Activated naive CD4-positive, alpha-beta T cell treated with anti-CD3 and anti-CD28 coated beads, Interleukin-2, amount 10 ng/mL, durations not matched to agents 7 days and 5 days (primary cell): ENCODE measurements around the gene VEGFA.

Experiments
- CTCF ChIA-PET: fragments of 350-600 bp; sonication (Branson Sonifier 250); formaldehyde crosslinking; loops from one replicate; lab custom pipeline; 2021; ENCODE audit warnings: antibody characterized with exemption; lab: Charles Lee
- DNase-seq: peaks from one replicate; pipeline ENCODE4 v3.0.0-alpha.2; 2020
- H3K27ac Mint-ChIP-seq: one replicate; pipeline ENCODE4 v1.8.0; 2021; ENCODE audit warnings: mild to moderate bottlenecking, moderate library complexity, mixed read lengths
- H3K27me3 Mint-ChIP-seq: one replicate; pipeline ENCODE4 v1.8.0; 2021; ENCODE audit warnings: mild to moderate bottlenecking, mixed read lengths
- H3K36me3 Mint-ChIP-seq: one replicate; pipeline ENCODE4 v1.8.0; 2021; ENCODE audit warnings: mixed read lengths
- H3K4me1 Mint-ChIP-seq: one replicate; pipeline ENCODE4 v1.8.0; 2021; ENCODE audit warnings: mixed read lengths
- H3K4me3 Mint-ChIP-seq: one replicate; pipeline ENCODE4 v1.8.0; 2021; ENCODE audit warnings: mild to moderate bottlenecking, moderate library complexity, mixed read lengths
- H3K9me3 Mint-ChIP-seq: one replicate; pipeline ENCODE4 v1.8.0; 2021; ENCODE audit warnings: mixed read lengths

The VEGFA gene

DNA sequence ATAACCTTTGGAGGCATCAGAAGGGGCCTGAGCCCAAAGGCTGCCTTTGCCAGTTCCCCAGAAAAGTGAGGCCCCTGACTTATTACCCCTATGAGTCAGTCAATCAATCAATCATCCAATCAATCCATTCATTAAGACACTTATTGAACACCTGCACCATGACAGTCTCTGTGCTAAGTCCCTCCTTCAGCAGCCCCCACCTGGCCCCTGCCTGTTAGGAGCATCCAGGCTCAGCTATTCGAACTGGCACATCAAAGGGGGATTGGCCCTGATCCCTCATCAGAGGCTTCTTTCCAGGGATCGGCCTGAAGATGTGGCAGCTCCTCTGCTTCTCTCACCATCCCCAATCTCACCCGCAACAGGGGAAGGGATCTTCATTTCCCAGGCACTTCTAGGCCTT is 27.7 kb upstream of the VEGFA start:
- CTCF ChIA-PET: interaction anchor here (1.5 kb wide), 1 partner anchor 17 kb away, joined by 4 read pairs; no protein-coding TSS in a partner anchor
- H3K9me3 Mint-ChIP-seq: no peaks in the 10 kb centered on the region
- no peak for DNase-seq
- no peak overlapping the region for H3K27ac Mint-ChIP-seq
- no peaks in the 10 kb centered on the region for H3K36me3 Mint-ChIP-seq
- H3K27me3 Mint-ChIP-seq: peaks cover 22% of the 10 kb centered on the region
- H3K4me3 Mint-ChIP-seq: no peak overlapping the region
- no peaks in the 10 kb centered on the region for H3K4me1 Mint-ChIP-seq

DNA sequence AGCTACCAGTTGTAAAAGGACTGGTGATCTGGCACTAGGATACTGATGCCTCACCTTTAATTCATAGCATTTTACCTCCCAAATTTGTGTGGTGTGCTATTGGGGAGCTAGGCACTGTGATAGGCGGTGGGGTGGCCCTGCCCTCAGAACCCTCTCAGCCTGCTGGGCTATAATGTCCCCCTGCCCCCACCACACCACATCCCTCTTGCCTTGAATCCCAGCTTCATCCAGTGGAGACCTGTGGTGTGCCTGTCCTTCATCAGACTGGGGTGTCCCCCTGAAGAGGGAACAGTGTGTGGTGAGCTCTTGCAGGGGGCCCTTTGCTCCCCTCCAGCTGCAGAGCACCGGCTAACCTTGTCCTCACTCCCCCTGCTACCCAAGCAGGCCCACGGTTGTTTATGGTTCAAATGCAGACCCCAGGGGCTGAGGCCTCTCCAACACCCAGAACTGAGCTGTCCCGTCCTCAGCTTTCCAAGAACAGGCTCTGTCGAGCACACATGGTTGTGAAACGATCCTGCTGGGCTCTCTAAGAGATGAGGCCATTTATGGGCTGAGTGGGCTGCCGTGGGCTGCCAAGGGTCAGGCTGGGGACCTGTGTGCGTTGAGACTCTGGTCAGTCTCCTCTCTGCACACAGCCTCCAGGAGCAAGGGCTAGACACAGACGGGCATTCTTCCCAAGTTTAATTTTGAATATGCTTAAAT is 26.9 kb upstream of the VEGFA start:
- CTCF ChIA-PET: interaction anchor here (1.2 to 1.5 kb wide), 2 partner anchors 16 to 75 kb away, joined by 4 read pairs; no protein-coding TSS in a partner anchor
- H3K27me3 Mint-ChIP-seq: peaks cover 30% of the 10 kb centered on the region
- H3K36me3 Mint-ChIP-seq: no peaks in the 10 kb centered on the region
- H3K9me3 Mint-ChIP-seq: no peaks in the 10 kb centered on the region
- H3K4me1 Mint-ChIP-seq: no peaks in the 10 kb centered on the region
- DNase-seq: no peak
- H3K27ac Mint-ChIP-seq: no peak overlapping the region
- no peak overlapping the region for H3K4me3 Mint-ChIP-seq

DNA sequence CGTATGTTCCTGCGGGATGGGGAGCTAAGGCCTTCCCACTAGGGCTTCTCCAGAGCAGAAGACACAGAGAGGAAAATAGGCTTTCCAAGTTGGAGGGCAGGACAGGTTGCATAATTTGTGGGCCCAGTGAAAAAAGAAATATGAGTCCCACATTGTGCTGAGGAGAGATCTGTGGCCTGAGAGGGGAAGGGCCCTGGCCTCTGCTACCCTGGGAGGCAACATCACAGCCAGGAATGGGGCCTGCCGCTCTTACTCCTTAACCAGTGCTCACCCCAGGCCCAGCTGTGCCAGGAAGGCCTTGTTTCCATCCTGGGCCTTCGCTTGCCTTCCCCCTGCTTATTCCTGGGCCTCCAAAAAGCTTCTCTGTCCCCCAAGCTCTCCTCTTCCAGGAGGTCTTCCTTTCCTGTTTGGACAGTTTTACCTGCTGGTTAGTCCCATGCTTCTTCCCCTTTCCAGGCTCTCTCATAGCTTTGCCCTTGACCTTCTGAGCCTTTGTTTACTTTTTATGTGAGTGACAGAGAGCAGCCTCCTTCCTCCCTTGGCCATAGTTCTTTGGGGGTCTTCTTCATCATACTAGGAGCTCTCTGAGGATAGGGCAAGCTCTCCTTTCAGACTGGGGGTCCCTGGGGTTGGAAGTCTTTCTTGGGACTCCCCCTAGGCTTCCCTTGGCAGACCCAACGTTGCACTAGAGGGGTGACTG is 26.2 kb upstream of the VEGFA start:
- DNase-seq: no peak
- no peak overlapping the region for H3K27ac Mint-ChIP-seq
- H3K4me1 Mint-ChIP-seq: no peaks in the 10 kb centered on the region
- H3K27me3 Mint-ChIP-seq: peaks cover 36% of the 10 kb centered on the region
- no peaks in the 10 kb centered on the region for H3K9me3 Mint-ChIP-seq
- H3K4me3 Mint-ChIP-seq: no peak overlapping the region
- no peaks in the 10 kb centered on the region for H3K36me3 Mint-ChIP-seq
- CTCF ChIA-PET: interaction anchor here (1.2 kb wide), 1 partner anchor 75 kb away, joined by 4 read pairs; no protein-coding TSS in a partner anchor

DNA sequence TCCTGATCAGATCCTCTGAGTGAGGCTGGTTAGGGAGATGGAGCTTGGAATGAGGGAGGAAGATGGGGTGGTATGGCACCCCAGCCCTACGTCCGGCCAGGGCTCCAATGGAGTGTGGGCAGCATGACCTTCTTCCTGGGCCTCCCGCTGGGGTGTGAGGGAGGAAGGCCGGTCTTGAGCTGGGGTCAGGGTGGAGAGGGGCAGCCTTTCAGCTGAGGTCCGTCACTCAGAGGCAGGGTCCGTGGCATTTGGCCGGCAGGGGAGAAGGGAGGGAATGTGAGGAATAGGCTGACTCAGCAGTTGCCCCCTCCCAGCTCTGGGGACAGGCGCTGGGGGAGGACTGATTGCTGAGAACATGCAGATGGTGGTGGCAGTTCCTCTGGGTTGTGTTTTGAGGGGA is 25.5 kb upstream of the VEGFA start:
- Mint-ChIP-seq H3K36me3 (no peaks in the 10 kb centered on the region), H3K4me3 (no peak overlapping the region), H3K27me3 (peaks cover 36% of the 10 kb centered on the region), H3K27ac (no peak overlapping the region), H3K9me3 (no peaks in the 10 kb centered on the region), H3K4me1 (no peaks in the 10 kb centered on the region)
- no peak for DNase-seq
- CTCF ChIA-PET: interaction anchor here (1.6 kb wide), 1 partner anchor 76 kb away, joined by 3 read pairs; no protein-coding TSS in a partner anchor

GRCh38 chr6:43744931-43745727 is 24.9 kb upstream of the VEGFA start:
- CTCF ChIA-PET: interaction anchor here (1.1 to 1.6 kb wide), 2 partner anchors 10 to 77 kb away, joined by 3 read pairs; no protein-coding TSS in a partner anchor
- Mint-ChIP-seq H3K4me1 (no peaks in the 10 kb centered on the region), H3K27ac (no peak overlapping the region), H3K27me3 (peaks cover 39% of the 10 kb centered on the region), H3K9me3 (no peaks in the 10 kb centered on the region), H3K36me3 (no peaks in the 10 kb centered on the region), H3K4me3 (no peak overlapping the region)
- DNase-seq: no peak

- Mint-ChIP-seq H3K27ac (no peak overlapping the region), H3K4me3 (no peak overlapping the region), H3K9me3 (no peaks in the 10 kb centered on the region), H3K27me3 (peaks cover 39% of the 10 kb centered on the region), H3K4me1 (no peaks in the 10 kb centered on the region), H3K36me3 (no peaks in the 10 kb centered on the region)
- CTCF ChIA-PET: interaction anchor here (1.0 to 1.6 kb wide), 3 partner anchors 9 to 78 kb away, joined by 3 to 4 read pairs (median 3); no protein-coding TSS in a partner anchor
- DNase-seq: no peak
These were observed 23.9 kb upstream of the VEGFA start for GRCh38 chr6:43746071-43746470.

- Mint-ChIP-seq H3K27me3 (peaks cover 39% of the 10 kb centered on the region), H3K4me1 (no peaks in the 10 kb centered on the region), H3K27ac (no peak overlapping the region), H3K36me3 (no peaks in the 10 kb centered on the region), H3K4me3 (no peak overlapping the region), H3K9me3 (no peaks in the 10 kb centered on the region)
- DNase-seq: no peak
- CTCF ChIA-PET: interaction anchor here (1.0 to 1.2 kb wide), 3 partner anchors 13 to 25 kb away, joined by 3 to 4 read pairs (median 4); no protein-coding TSS in a partner anchor
These were observed 23.4 kb upstream of the VEGFA start for GRCh38 chr6:43746613-43747102.

- Mint-ChIP-seq H3K27ac (no peak overlapping the region), H3K9me3 (no peaks in the 10 kb centered on the region), H3K4me3 (no peak overlapping the region), H3K36me3 (no peaks in the 10 kb centered on the region), H3K27me3 (peaks cover 39% of the 10 kb centered on the region), H3K4me1 (no peaks in the 10 kb centered on the region)
- no peak for DNase-seq
- CTCF ChIA-PET: interaction anchor here (0.6 to 1.5 kb wide), 5 partner anchors 9 to 425 kb away, joined by 3 to 5 read pairs (median 3); no protein-coding TSS in a partner anchor
These were observed 22.2 kb upstream of the VEGFA start for GRCh38 chr6:43747784-43748183.

DNA sequence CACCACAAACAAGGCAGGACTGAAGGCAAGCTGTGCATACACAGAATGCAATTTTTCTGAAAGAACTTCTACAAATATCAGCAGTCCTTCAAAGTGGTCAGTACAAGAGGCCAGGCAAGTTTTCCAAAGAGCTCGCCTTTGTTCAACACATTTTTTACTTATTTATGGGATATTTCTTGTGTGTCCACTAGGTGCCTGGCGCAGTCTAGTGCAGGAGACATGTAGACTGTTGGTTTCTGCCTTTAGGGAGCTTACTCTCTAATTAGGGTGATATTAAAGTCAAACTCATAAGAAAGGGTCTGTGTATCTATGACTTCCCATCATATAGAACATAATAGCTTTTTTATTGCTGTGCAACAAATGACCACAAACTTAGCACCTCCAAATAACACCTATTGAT is 21.2 kb upstream of the VEGFA start:
- Mint-ChIP-seq H3K4me3 (no peak overlapping the region), H3K36me3 (no peaks in the 10 kb centered on the region), H3K4me1 (no peaks in the 10 kb centered on the region), H3K27me3 (peaks cover 39% of the 10 kb centered on the region), H3K9me3 (no peaks in the 10 kb centered on the region), H3K27ac (no peak overlapping the region)
- no peak for DNase-seq
- CTCF ChIA-PET: interaction anchor here (1.5 to 1.7 kb wide), 2 partner anchors 10 to 81 kb away, joined by 5 to 7 read pairs; no protein-coding TSS in a partner anchor

DNA sequence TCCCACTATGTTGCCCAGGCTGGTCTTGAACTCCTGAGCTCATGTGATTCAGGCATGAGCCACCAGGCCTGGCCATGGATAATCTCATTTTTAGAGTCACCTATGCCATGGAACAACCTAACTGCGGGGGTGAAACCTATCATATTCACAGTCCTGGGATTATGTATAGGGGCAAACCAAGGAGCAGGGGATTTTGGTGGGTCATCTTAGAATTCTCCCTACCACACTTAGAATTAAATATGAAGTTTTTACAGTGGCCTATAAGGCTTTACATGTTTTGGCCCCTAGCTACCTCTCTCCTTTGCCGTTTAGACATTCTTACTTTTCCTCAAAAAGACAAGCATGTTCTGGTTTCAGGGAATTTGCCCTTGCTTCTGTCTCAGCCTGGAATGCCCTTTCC is 20.6 kb upstream of the VEGFA start:
- H3K27me3 Mint-ChIP-seq: peaks cover 36% of the 10 kb centered on the region
- H3K9me3 Mint-ChIP-seq: no peaks in the 10 kb centered on the region
- no peaks in the 10 kb centered on the region for H3K4me1 Mint-ChIP-seq
- no peak overlapping the region for H3K4me3 Mint-ChIP-seq
- CTCF ChIA-PET: interaction anchor here (1.7 kb wide), 1 partner anchor 82 kb away, joined by 7 read pairs; no protein-coding TSS in a partner anchor
- H3K27ac Mint-ChIP-seq: no peak overlapping the region
- DNase-seq: no peak
- H3K36me3 Mint-ChIP-seq: no peaks in the 10 kb centered on the region

DNA sequence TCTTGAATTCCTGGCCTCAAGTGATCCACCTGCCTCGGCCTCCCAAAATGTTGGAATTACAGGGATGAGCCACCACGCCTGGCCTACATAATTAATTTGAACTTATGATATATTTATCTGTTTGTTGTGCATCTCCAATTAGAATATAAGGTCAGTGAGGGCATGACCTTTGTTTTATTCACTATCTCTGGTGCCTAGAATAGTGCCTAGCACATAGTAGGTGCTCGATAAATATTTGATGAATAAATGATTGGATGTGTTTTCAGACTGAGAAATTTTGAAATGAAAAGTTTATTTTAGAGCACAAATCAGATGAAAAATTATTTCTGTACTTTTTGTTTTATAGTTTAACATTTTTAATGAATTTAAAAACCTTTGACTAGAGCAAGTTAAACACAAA is 19.4 kb upstream of the VEGFA start:
- peaks cover 40% of the 10 kb centered on the region for H3K27me3 Mint-ChIP-seq
- H3K4me1 Mint-ChIP-seq: no peaks in the 10 kb centered on the region
- no peaks in the 10 kb centered on the region for H3K9me3 Mint-ChIP-seq
- CTCF ChIA-PET: no interaction called here
- H3K27ac Mint-ChIP-seq: no peak overlapping the region
- no peaks in the 10 kb centered on the region for H3K36me3 Mint-ChIP-seq
- DNase-seq: no peak
- no peak overlapping the region for H3K4me3 Mint-ChIP-seq

- Mint-ChIP-seq H3K9me3 (no peaks in the 10 kb centered on the region), H3K4me3 (no peak overlapping the region), H3K27me3 (peaks cover 18% of the 10 kb centered on the region), H3K4me1 (no peaks in the 10 kb centered on the region), H3K36me3 (no peaks in the 10 kb centered on the region), H3K27ac (no peak overlapping the region)
- CTCF ChIA-PET: interaction anchor here (0.6 to 1.6 kb wide), 4 partner anchors 15 to 86 kb away, joined by 3 to 7 read pairs (median 4); no protein-coding TSS in a partner anchor
- peak; percentile 4 for DNase-seq
These were observed 16.3 kb upstream of the VEGFA start for GRCh38 chr6:43753570-43754183.

- DNase-seq: no peak
- no peak overlapping the region for H3K27ac Mint-ChIP-seq
- H3K36me3 Mint-ChIP-seq: no peaks in the 10 kb centered on the region
- CTCF ChIA-PET: interaction anchor here (0.8 to 3.8 kb wide), 6 partner anchors 10 to 93 kb away, joined by 3 to 15 read pairs (median 5); partner anchors contain the start of gene VEGFA
- H3K4me3 Mint-ChIP-seq: no peak overlapping the region
- H3K9me3 Mint-ChIP-seq: no peaks in the 10 kb centered on the region
- no peaks in the 10 kb centered on the region for H3K4me1 Mint-ChIP-seq
- peaks cover 48% of the 10 kb centered on the region for H3K27me3 Mint-ChIP-seq
These were observed 11.9 kb upstream of the VEGFA start for GRCh38 chr6:43757966-43758616.
